WERI-Rb-1 (cell line): Measurements from ENCODE around the gene TOMM40L.
"Not testable (repeated sequence)": the region's sequence is repeated elsewhere in the genome, so short reads cannot be mapped to it uniquely, and the experiment has no call there.

Experiments used
- DNase-seq: peaks from one replicate; pipeline ENCODE4 v3.0.0-alpha.2; 2020
- H3K27ac ChIP-seq: fragments of 250-450 bp; sonication (Bioruptor Pico); 2 replicates; pipeline ENCODE4 v1.5.1; 2020; ENCODE audit warnings: mild to moderate bottlenecking, moderate library complexity
- H3K27me3 ChIP-seq: fragments of 250-450 bp; sonication (Bioruptor Pico); 2 replicates; pipeline ENCODE4 v1.5.1; 2021; ENCODE audit warnings: mild to moderate bottlenecking, low read depth, moderate library complexity; ENCODE audit not compliant: insufficient read depth, severe bottlenecking
- H3K36me3 ChIP-seq: fragments of 250-450 bp; sonication (Bioruptor Pico); 2 replicates; pipeline ENCODE4 v1.5.1; 2020; ENCODE audit warnings: mild to moderate bottlenecking, moderate library complexity
- H3K4me3 ChIP-seq: 2 replicates; pipeline ENCODE4 v1.5.1; 2011; ENCODE audit warnings: low read depth, mild to moderate bottlenecking, control low read depth, low read length
- H3K9me3 ChIP-seq: fragments of 250-450 bp; sonication (Bioruptor Pico); 2 replicates; pipeline ENCODE4 v1.5.1; 2021; ENCODE audit warnings: mild to moderate bottlenecking, moderate library complexity; ENCODE audit not compliant: severe bottlenecking
- CTCF ChIP-seq: IDR thresholded peaks from 2 replicates; pipeline ENCODE4 v1.5.1; 2011; ENCODE audit warnings: low read depth, mild to moderate bottlenecking, control low read depth, inconsistent platforms, low read length

TOMM40L gene

GRCh38 chr1:161235957-161236775 lies 10.3 kb downstream of the TOMM40L start:
- Histone ChIP-seq H3K9me3 (no peaks in the 10 kb centered on the region), H3K4me3 (no peak overlapping the region), H3K27me3 (peaks cover 51% of the 10 kb centered on the region), H3K27ac (no peak overlapping the region), H3K36me3 (no peaks in the 10 kb centered on the region)
- no peak for TF ChIP-seq CTCF
- DNase-seq: no peak

DNA sequence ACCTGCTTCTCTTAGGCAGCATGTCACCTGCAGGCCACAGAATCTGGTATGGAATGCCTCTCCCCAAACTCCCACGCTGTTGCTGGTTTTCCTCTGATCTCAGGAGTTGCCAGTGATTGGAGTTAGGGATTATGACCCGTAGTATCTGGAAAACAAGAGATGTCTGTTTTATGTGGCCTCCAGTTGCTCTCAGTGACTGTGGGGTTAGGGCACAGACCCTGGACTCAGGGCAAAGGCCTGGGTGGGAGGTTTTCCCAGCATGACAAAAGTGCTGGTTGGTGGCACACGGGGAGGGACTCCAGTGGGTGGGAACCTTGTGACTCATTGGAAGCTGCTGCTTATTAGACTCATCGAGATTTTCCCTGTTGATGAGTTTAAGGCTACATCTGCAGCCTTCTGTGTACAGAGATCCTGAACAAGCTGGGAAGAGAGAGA lies 12.2 kb downstream of the TOMM40L start, which contains the start of gene NR1I3:
NR1I3 (minus strand) TSS at position 165 of the 435 bp plus-strand sequence. CDS start 1,638 bp downstream, outside the sequence.
- Histone ChIP-seq H3K27ac (no peak within 1 kb of the TSS), H3K36me3 (no peaks in the 10 kb centered on the region), H3K9me3 (no peaks in the 10 kb centered on the region), H3K27me3 (peaks cover 70% of the 10 kb centered on the region), H3K4me3 (no peak within 1 kb of the TSS)
- no peak for DNase-seq
- TF ChIP-seq CTCF: no peak

DNA sequence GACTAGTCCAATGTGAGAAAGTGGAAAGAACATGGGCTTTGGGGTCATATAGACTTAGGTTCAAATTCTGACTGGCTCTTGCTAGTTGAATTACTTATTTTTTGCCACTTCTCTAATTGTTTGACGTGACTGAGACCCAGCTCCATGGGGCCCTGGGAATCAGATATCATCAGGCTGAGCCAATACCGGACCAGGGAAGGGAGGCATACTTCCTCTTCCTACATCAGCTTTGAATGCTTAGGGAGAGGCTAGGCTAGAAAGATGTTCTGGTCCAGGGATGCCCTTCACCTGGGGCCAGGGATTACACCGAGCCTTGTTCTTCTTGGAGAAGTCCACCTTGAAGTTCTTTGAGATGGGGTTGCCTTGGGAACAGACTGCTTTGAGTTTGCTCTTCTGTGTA lies 15.8 kb downstream of the TOMM40L start:
- TF ChIP-seq CTCF: no peak
- DNase-seq: no peak
- Histone ChIP-seq H3K27ac (no peak overlapping the region), H3K36me3 (no peaks in the 10 kb centered on the region), H3K9me3 (no peaks in the 10 kb centered on the region), H3K4me3 (no peak overlapping the region), H3K27me3 (peaks cover 77% of the 10 kb centered on the region)

GRCh38 chr1:161242313-161242712 lies 16.5 kb downstream of the TOMM40L start:
- Histone ChIP-seq H3K27ac (no peak overlapping the region), H3K36me3 (no peaks in the 10 kb centered on the region), H3K4me3 (no peak overlapping the region), H3K9me3 (no peaks in the 10 kb centered on the region), H3K27me3 (peaks cover 77% of the 10 kb centered on the region)
- no peak for DNase-seq
- TF ChIP-seq CTCF: no peak

DNA sequence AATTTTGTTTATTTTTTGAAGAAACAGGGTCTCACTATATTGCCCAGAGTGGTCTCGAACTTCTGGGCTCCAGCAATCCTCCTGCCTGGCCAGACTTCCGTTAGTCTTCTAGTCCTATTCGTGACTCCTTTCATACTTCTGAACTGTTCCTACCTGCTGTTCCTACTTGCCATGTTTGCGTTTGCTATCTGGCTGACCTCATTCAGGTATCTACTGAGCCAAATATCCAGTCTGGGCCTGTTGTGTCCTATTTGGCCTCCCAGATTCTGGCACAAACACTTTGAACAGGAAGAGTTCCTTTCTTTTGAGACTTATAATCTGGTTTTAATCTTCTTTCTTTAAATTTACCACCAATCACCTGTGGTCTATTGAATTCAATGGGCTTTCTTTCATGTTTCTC lies 19.0 kb downstream of the TOMM40L start:
- Histone ChIP-seq H3K9me3 (peaks cover 11% of the 10 kb centered on the region), H3K27me3 (peaks cover 77% of the 10 kb centered on the region), H3K27ac (no peak overlapping the region), H3K4me3 (no peak overlapping the region), H3K36me3 (no peaks in the 10 kb centered on the region)
- no peak for DNase-seq
- no peak for TF ChIP-seq CTCF

DNA sequence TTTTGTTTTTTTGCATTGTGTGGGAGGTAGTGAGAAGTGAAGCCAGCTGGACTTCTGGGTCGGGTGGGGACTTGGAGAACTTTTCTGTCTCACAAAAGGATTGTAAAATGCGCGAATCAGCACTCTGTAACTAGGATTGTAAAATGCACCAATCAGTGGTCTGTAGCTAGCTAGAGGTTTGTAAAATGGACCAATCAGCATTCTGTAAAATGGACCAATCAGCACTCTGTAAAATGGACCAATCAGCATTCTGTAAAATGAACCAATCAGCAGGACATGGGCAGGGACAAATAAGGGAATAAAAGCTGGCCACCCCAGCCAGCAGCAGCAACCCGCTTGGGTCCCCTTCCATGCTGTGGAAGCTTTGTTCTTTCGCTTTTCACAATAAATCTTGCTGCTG lies 24.2 kb downstream of the TOMM40L start:
- DNase-seq, H3K4me3 ChIP-seq, H3K36me3 ChIP-seq, H3K27ac ChIP-seq: not testable (repeated sequence)
- H3K9me3 ChIP-seq: peaks cover 24% of the 10 kb centered on the region
- H3K27me3 ChIP-seq: peaks cover 90% of the 10 kb centered on the region
